GM12874 (cell line): ENCODE measurements around the gene AANAT.

ENCODE experiments used
- TF ChIP-seq, protein P1 (sequence below): IDR thresholded peaks from 2 replicates; pipeline ENCODE4 v1.5.1; 2011; ENCODE audit warnings: low read depth, mild to moderate bottlenecking, control low read depth, low read length, moderate library complexity; ENCODE audit not compliant: insufficient read depth

Gene AANAT

DNA sequence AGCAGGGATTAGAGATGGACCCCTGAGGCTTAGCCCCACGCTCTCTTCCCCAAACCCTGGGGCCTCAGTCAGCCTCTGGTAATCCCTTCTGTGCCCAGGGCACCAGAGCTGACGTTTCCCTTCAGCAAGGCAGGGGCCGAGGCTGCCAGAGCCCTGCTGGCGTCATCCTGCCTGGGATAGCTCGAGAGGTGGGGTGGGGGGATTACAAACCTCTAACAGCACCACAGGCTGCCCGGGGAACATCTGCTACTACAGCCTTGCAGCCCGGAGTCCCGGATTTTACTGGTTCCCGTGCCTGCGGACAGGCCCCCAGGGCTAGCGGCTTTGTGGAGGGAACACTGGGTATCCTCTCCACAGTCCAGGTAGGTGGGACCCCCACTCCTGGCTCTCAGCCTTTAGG, at the start of gene AANAT:
TSS of gene AANAT (plus strand) at position 238 of the 400 bp plus-strand sequence. CDS start 1,144 bp downstream, outside the sequence.
- TF ChIP-seq, protein P1, sequence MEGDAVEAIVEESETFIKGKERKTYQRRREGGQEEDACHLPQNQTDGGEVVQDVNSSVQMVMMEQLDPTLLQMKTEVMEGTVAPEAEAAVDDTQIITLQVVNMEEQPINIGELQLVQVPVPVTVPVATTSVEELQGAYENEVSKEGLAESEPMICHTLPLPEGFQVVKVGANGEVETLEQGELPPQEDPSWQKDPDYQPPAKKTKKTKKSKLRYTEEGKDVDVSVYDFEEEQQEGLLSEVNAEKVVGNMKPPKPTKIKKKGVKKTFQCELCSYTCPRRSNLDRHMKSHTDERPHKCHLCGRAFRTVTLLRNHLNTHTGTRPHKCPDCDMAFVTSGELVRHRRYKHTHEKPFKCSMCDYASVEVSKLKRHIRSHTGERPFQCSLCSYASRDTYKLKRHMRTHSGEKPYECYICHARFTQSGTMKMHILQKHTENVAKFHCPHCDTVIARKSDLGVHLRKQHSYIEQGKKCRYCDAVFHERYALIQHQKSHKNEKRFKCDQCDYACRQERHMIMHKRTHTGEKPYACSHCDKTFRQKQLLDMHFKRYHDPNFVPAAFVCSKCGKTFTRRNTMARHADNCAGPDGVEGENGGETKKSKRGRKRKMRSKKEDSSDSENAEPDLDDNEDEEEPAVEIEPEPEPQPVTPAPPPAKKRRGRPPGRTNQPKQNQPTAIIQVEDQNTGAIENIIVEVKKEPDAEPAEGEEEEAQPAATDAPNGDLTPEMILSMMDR: no peak

DNA sequence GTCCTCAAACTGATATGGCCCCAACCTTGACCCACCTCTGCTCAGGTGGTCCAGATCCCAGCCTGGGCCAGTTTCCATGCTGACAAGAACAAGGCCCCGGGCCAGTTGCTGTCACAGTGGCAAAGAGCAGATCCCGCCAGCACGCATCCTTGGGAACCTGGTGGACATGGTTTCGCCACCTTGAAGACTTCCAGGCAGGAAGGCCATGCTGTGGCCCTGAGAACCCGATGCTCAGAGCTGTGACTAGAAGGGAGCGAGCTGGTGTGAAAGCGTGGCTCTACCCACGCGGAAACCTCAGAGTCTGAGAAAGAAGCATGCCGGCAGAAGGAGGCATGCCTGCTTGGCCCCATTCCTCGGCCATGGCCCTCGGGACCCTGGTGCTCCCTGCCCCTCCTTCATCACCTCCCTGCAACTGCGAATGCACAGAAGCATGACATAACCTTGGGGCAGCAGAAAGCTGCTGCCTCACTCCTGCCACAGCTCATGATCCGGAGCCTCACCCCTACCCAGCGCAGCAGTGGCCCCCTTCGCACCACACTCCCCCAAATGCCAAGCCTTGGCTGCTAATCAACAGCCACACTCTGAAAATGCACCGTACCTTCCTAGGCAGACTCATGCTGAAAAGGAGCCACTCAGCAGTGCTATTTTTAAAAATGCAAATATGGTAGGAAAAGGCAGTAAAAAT, 47.7 kb upstream of the AANAT start:
- TF ChIP-seq, protein P1: no peak

DNA sequence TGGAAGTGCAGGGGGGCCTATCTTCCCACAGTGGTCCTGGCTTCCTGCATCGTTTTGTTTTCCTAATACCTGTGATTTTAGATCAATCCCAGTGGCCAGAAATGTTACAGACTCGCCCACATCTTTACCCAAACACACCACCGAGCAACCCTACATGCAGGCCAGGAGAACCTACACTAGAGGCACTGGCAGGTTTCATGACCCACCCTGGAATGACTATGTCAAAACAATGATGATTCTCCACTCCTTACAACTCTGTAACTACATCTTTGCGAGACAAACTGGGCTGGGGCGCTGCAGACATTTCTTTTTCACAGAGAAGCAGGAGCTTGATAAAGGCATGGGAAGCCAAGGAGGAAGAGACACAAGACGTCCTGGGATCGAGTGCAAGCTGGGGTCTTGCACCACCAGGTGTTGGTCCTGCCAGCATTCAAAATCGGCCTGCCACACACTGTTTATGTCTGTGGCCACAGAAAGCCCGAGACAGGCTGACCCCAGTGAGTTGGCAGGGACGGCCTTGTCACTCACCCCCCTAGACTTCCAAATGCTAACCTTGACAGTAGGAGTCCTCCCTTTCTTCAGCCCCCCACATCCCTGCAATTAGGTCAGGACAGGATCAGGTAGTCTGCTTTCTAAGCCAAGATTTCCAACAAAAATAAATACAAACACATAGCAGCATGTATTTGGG, 46.9 kb upstream of the AANAT start:
- TF ChIP-seq, protein P1: no peak

DNA sequence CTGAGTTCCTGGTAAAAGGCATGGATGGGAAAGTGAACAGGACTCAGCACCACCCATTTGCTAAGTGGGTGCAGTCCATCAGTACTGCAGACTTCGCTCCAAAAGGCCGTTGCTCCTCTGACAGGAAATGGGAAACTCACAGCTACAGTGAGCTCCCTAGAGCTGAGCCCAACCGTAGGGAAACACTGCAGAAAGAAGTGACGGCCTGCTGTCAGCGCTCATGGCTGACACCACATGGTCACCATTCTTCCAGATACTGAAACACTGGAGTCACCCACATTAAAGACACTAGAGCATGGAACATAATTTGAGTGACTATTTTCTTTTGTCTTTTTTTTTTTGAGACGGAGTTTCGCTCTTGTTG, 46.4 kb upstream of the AANAT start:
- TF ChIP-seq, protein P1: no peak

DNA sequence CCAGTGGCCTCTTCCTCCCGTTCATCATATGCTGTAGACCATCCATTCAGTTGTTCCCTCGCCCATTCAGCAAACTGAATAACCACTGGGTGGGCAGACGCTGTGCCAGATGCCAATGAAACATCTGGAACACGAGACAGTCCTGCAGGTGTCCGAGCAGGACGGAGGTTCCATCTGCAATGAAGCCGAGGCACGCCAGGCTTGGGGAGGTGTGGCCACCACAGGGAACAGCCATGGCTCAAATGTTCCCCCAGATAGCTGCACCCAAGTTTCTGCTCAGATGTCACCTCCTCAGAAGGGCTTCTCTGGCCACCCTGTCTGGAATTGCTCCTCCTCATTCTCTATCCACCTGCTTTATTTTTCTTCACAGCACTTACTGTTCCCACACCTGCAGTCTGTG, 45.0 kb upstream of the AANAT start:
- TF ChIP-seq, protein P1: no peak

- TF ChIP-seq, protein P1: no peak
Measured at GRCh38 chr17:76422860-76423259, 44.5 kb upstream of the AANAT start.

DNA sequence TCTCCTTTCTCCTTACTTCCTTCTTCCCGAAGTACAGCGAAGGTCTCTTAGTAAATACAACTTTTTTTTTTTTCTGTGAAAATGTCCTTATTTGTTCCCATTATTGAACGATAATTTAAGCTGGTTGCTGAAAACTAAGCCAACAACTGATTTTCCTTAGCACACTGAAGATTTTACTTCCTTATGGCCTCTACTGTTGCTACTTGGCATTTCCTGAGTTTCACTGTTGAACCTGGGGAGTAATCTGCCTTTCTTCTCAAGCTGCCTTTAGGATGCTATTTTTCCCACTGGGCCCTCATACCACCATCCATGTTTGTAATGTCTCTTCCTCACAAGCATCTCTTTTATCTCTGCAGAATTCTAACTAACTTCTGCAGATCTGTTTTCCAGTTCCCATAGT, 40.5 kb upstream of the AANAT start:
- TF ChIP-seq, protein P1: no peak
